ENCODE measurements around the gene POMT2.

POMT2 gene

GRCh38 chr14:77230914-77231313 is 89.8 kb downstream of the POMT2 start:
- no peak for DNase-seq

DNA sequence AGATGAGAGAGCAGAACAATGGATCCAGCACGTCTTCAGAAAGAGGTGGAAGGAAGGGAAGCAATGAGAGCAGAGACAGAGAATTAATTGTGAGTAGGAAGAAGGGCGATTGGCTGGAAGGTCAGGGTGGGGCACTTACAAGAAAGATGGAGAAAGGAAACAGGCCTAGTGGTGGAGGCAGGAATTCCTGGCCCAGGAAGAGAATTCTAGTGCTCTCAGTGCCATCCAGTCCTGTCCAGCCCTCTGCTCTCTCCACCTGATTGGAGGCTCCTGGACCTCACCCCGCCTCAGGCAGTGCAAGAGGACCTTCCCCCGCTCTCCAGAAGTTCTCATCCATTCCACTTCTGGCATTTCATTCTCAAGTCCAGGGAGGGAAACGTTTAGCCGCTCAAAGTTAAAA is 92.6 kb downstream of the POMT2 start:
- DNase-seq: no peak

GRCh38 chr14:77225892-77226557 is 94.7 kb downstream of the POMT2 start:
- no peak for DNase-seq

- no peak for DNase-seq
Observed at GRCh38 chr14:77225254-77225653, 95.4 kb downstream of the POMT2 start.
